Naive B cell (primary cell): ENCODE results near the gene SPAG5. TPM values are rescaled to one million over a fixed set of nuclear protein-coding genes. Genes with fewer than 3 reads are reported as not detected.

ENCODE experiments used
- ATAC-seq, 2 donors: fragments of 150-1000 bp; cut with Tn5 transposase; 2 replicates each; pipeline ENCODE4 v1.10.0; 2021; ENCODE audit warnings: low read depth in 2 of 2, mild to moderate bottlenecking in 2 of 2, moderate library complexity in 2 of 2
- DNase-seq: peaks from one replicate; pipeline ENCODE4 v3.0.0; 2022
- H3K27ac Mint-ChIP-seq, 6 donors: one replicate each; pipeline ENCODE4 v1.8.0; 2020 to 2022; ENCODE audit warnings: mild to moderate bottlenecking in 6 of 6, mixed read lengths in 6 of 6, moderate library complexity in 5 of 6, inconsistent platforms in 2 of 6
- H3K27me3 Mint-ChIP-seq, 3 donors: one replicate each; pipeline ENCODE4 v1.8.0; 2021 to 2022; ENCODE audit warnings: mixed read lengths in 3 of 3, mild to moderate bottlenecking in 1 of 3
- H3K36me3 Mint-ChIP-seq, 2 donors: one replicate each; pipeline ENCODE4 v1.8.0; 2020 to 2022; ENCODE audit warnings: mixed read lengths in 2 of 2, inconsistent platforms in 1 of 2, mild to moderate bottlenecking in 1 of 2
- H3K4me1 Mint-ChIP-seq, 3 donors: one replicate each; pipeline ENCODE4 v1.8.0; 2020 to 2022; ENCODE audit warnings: mixed read lengths in 3 of 3, inconsistent platforms in 1 of 3, mild to moderate bottlenecking in 1 of 3, moderate library complexity in 1 of 3
- H3K4me3 Mint-ChIP-seq, 8 donors: one replicate each; pipeline ENCODE4 v1.8.0; 2020 to 2022; ENCODE audit warnings: mild to moderate bottlenecking in 8 of 8, mixed read lengths in 8 of 8, moderate library complexity in 8 of 8, inconsistent platforms in 2 of 8
- H3K9me3 Mint-ChIP-seq, 7 donors: one replicate each; pipeline ENCODE4 v1.8.0; 2020 to 2022; ENCODE audit warnings: mixed read lengths in 7 of 7, mild to moderate bottlenecking in 5 of 7, inconsistent platforms in 2 of 7, moderate library complexity in 1 of 7
- polyA plus RNA-seq, 6 donors: library from polyadenylated mRNA; unstranded; fragments of 300-500 nt; fragmentation: Illumina TruSeq; gene quantifications; one replicate each; pipeline ENCODE4 v1.2.3, GENCODE V29; 2021; ENCODE audit warnings: low read depth in 6 of 6

Gene SPAG5
- 1 to 10 TPM in 1 of 6 donors, under 1 TPM in 4, not detected in 1; 0.26 to 1.1 (median 0.62) TPM for polyA plus RNA-seq

- H3K36me3 Mint-ChIP-seq: no peaks in the 10 kb centered on the region
- peaks cover 22 to 26% (median 24%) of the 10 kb centered on the region in 3 donors for H3K4me1 Mint-ChIP-seq
- peak; percentile 96 for DNase-seq
- H3K27ac Mint-ChIP-seq: peak within 1 kb of the TSS; percentile 91 to 98 (median 96)
- H3K4me3 Mint-ChIP-seq: peak within 1 kb of the TSS; percentile 87 to 96 (median 94)
- H3K9me3 Mint-ChIP-seq: no peaks in the 10 kb centered on the region
- ATAC-seq: peak; percentile 92 to 93
- no peaks in the 10 kb centered on the region for H3K27me3 Mint-ChIP-seq
Measured at GRCh38 chr17:28598799-28599310, at the start of gene SPAG5. Gene SPAG5, minus strand, starts transcription at chr17:28599025. Its CDS starts 79 bp downstream, at chr17:28598946.

- peaks cover 30 to 47% (median 35%) of the 10 kb centered on the region in 3 donors for H3K4me1 Mint-ChIP-seq
- H3K36me3 Mint-ChIP-seq: peaks cover 0 to 14% of the 10 kb centered on the region in 2 donors
- peak overlapping the region; percentile 86 to 99 (median 91) for H3K4me3 Mint-ChIP-seq
- H3K27me3 Mint-ChIP-seq: no peaks in the 10 kb centered on the region
- ATAC-seq (no peak), DNase-seq (no peak)
- H3K9me3 Mint-ChIP-seq: no peaks in the 10 kb centered on the region
- peak overlapping the region; percentile 90 to 98 (median 97) for H3K27ac Mint-ChIP-seq
Measured at GRCh38 chr17:28646039-28646754, 47.4 kb upstream of the SPAG5 start.

GRCh38 chr17:28645576-28645939 lies 46.7 kb upstream of the SPAG5 start:
- no peaks in the 10 kb centered on the region for H3K27me3 Mint-ChIP-seq
- H3K4me1 Mint-ChIP-seq: peaks cover 30 to 47% (median 35%) of the 10 kb centered on the region in 3 donors
- peaks cover 1 to 14% of the 10 kb centered on the region in 2 donors for H3K36me3 Mint-ChIP-seq
- ATAC-seq (no peak), DNase-seq (no peak)
- no peaks in the 10 kb centered on the region for H3K9me3 Mint-ChIP-seq
- H3K4me3 Mint-ChIP-seq: peak overlapping the region; percentile 86 to 99 (median 91)
- peak overlapping the region; percentile 90 to 98 (median 97) for H3K27ac Mint-ChIP-seq

- ATAC-seq (peak; percentile 94 to 96), DNase-seq (peak; percentile 94)
- Mint-ChIP-seq H3K36me3 (peaks cover 7 to 18% of the 10 kb centered on the region in 2 donors), H3K9me3 (no peaks in the 10 kb centered on the region), H3K4me1 (peaks cover 34 to 50% (median 35%) of the 10 kb centered on the region in 3 donors), H3K27ac (peak within 1 kb of the TSS; percentile 90 to 98 (median 97)), H3K4me3 (peak within 1 kb of the TSS; percentile 86 to 99 (median 94)), H3K27me3 (no peaks in the 10 kb centered on the region)
Measured at GRCh38 chr17:28644787-28645575, 46.2 kb upstream of the SPAG5 start, which contains the start of gene BLTP2. Gene BLTP2, minus strand, starts transcription at chr17:28645158. Its CDS starts 102 bp downstream, at chr17:28645056.

- peaks cover 12 to 21% of the 10 kb centered on the region in 2 donors for H3K36me3 Mint-ChIP-seq
- ATAC-seq: no peak
- peak; percentile 45 for DNase-seq
- H3K4me1 Mint-ChIP-seq: peaks cover 35 to 50% (median 37%) of the 10 kb centered on the region in 3 donors
- H3K9me3 Mint-ChIP-seq: no peaks in the 10 kb centered on the region
- H3K4me3 Mint-ChIP-seq: peak overlapping the region; percentile 86 to 99 (median 94)
- no peaks in the 10 kb centered on the region for H3K27me3 Mint-ChIP-seq
- H3K27ac Mint-ChIP-seq: peak overlapping the region; percentile 78 to 97 (median 92)
Measured at GRCh38 chr17:28643983-28644786, 45.4 kb upstream of the SPAG5 start.

GRCh38 chr17:28641579-28641978 lies 42.8 kb upstream of the SPAG5 start:
- DNase-seq (no peak), ATAC-seq (no peak)
- H3K9me3 Mint-ChIP-seq: no peaks in the 10 kb centered on the region
- H3K4me1 Mint-ChIP-seq: peaks cover 32 to 40% (median 37%) of the 10 kb centered on the region in 3 donors
- no peaks in the 10 kb centered on the region for H3K27me3 Mint-ChIP-seq
- H3K4me3 Mint-ChIP-seq: peak overlapping the region in 1 of 8 donors; percentile 36
- H3K27ac Mint-ChIP-seq: no peak overlapping the region
- H3K36me3 Mint-ChIP-seq: peaks cover 29 to 38% of the 10 kb centered on the region in 2 donors

- no peak for ATAC-seq
- H3K36me3 Mint-ChIP-seq: peaks cover 38 to 65% of the 10 kb centered on the region in 2 donors
- no peak overlapping the region for H3K27ac Mint-ChIP-seq
- H3K9me3 Mint-ChIP-seq: no peaks in the 10 kb centered on the region
- H3K4me3 Mint-ChIP-seq: no peak overlapping the region
- DNase-seq: no peak
- peaks cover 17 to 20% (median 20%) of the 10 kb centered on the region in 3 donors for H3K4me1 Mint-ChIP-seq
- H3K27me3 Mint-ChIP-seq: no peaks in the 10 kb centered on the region
Measured at GRCh38 chr17:28635506-28635905, 36.7 kb upstream of the SPAG5 start.

- Mint-ChIP-seq H3K27me3 (no peaks in the 10 kb centered on the region), H3K9me3 (no peaks in the 10 kb centered on the region), H3K27ac (no peak overlapping the region), H3K4me1 (peaks cover 15 to 17% (median 17%) of the 10 kb centered on the region in 3 donors), H3K36me3 (peaks cover 33 to 56% of the 10 kb centered on the region in 2 donors), H3K4me3 (no peak overlapping the region)
- DNase-seq: no peak
- ATAC-seq: no peak
Measured at GRCh38 chr17:28634206-28634865, 35.5 kb upstream of the SPAG5 start.

GRCh38 chr17:28626818-28627217 lies 28.0 kb upstream of the SPAG5 start:
- peaks cover 20 to 48% of the 10 kb centered on the region in 2 donors for H3K36me3 Mint-ChIP-seq
- DNase-seq: no peak
- no peaks in the 10 kb centered on the region for H3K27me3 Mint-ChIP-seq
- H3K27ac Mint-ChIP-seq: no peak overlapping the region
- H3K4me3 Mint-ChIP-seq: no peak overlapping the region
- ATAC-seq: no peak
- no peaks in the 10 kb centered on the region for H3K9me3 Mint-ChIP-seq
- peaks cover 0 to 13% (median 0%) of the 10 kb centered on the region in 3 donors for H3K4me1 Mint-ChIP-seq

GRCh38 chr17:28624148-28624547 lies 25.3 kb upstream of the SPAG5 start:
- peaks cover 15 to 48% of the 10 kb centered on the region in 2 donors for H3K36me3 Mint-ChIP-seq
- H3K27me3 Mint-ChIP-seq: no peaks in the 10 kb centered on the region
- H3K4me3 Mint-ChIP-seq: no peak overlapping the region
- H3K9me3 Mint-ChIP-seq: no peaks in the 10 kb centered on the region
- H3K27ac Mint-ChIP-seq: no peak overlapping the region
- H3K4me1 Mint-ChIP-seq: peaks cover 0 to 13% (median 0%) of the 10 kb centered on the region in 3 donors
- no peak for ATAC-seq
- no peak for DNase-seq

- peaks cover 18 to 52% of the 10 kb centered on the region in 2 donors for H3K36me3 Mint-ChIP-seq
- DNase-seq: no peak
- ATAC-seq: no peak
- H3K4me1 Mint-ChIP-seq: peaks cover 0 to 13% (median 0%) of the 10 kb centered on the region in 3 donors
- no peaks in the 10 kb centered on the region for H3K9me3 Mint-ChIP-seq
- no peak overlapping the region for H3K27ac Mint-ChIP-seq
- no peaks in the 10 kb centered on the region for H3K27me3 Mint-ChIP-seq
- no peak overlapping the region for H3K4me3 Mint-ChIP-seq
Measured at GRCh38 chr17:28623696-28624095, 24.9 kb upstream of the SPAG5 start.

- no peaks in the 10 kb centered on the region for H3K27me3 Mint-ChIP-seq
- no peak overlapping the region for H3K4me3 Mint-ChIP-seq
- H3K9me3 Mint-ChIP-seq: no peaks in the 10 kb centered on the region
- H3K27ac Mint-ChIP-seq: no peak overlapping the region
- H3K36me3 Mint-ChIP-seq: peaks cover 25 to 42% of the 10 kb centered on the region in 2 donors
- peaks cover 0 to 8% (median 0%) of the 10 kb centered on the region in 3 donors for H3K4me1 Mint-ChIP-seq
- DNase-seq: no peak
- no peak for ATAC-seq
Measured at GRCh38 chr17:28622186-28622585, 23.4 kb upstream of the SPAG5 start.
